Measurements from ENCODE around the gene THEMIS.
"Not testable (repeated sequence)": the region's sequence is repeated elsewhere in the genome, so short reads cannot be mapped to it uniquely, and the experiment has no call there.

THEMIS gene

GRCh38 chr6:127912914-127913313 is 12.1 kb upstream of the THEMIS start:
- no peak for DNase-seq

DNA sequence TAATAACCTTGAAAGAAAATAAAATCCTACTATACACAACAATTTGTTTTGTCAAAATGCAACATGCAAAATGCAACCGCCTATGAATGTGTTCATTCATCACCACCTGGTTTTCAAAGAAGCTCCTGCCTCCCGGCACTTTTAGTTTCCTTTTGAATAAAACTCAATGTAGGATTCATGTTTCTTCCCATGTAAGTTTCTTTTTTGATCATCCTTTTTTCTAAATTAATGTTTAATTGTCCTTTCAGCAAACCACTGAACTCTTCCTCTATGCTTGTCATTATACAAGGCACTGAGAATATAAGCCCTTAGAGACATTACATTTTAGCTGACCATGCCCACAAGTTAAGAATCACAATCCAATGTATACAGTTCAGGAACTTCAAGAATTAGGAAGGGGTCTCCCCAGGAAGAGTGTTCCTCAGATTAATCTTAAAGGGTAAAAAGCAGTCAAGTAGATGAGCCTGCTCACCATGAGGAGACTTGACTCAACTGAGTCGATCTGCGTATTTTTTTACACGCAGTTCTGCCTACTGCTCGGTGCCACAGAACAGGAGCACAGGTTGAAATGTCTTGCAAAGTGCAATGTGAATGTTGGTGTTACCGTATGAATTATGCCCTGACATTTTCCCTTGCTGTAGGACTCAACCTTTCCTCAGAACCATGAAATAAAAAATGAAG is 7.2 kb upstream of the THEMIS start:
- no peak for DNase-seq

GRCh38 chr6:127904160-127904559 is 3.3 kb upstream of the THEMIS start:
- no peak for DNase-seq

- DNase-seq = no peak
These were observed 2.1 kb upstream of the THEMIS start for GRCh38 chr6:127902933-127903332.

GRCh38 chr6:127897484-127897883 is 3.4 kb downstream of the THEMIS start:
- no peak for DNase-seq

GRCh38 chr6:127894051-127894450 is 6.8 kb downstream of the THEMIS start:
- DNase-seq = no peak

DNA sequence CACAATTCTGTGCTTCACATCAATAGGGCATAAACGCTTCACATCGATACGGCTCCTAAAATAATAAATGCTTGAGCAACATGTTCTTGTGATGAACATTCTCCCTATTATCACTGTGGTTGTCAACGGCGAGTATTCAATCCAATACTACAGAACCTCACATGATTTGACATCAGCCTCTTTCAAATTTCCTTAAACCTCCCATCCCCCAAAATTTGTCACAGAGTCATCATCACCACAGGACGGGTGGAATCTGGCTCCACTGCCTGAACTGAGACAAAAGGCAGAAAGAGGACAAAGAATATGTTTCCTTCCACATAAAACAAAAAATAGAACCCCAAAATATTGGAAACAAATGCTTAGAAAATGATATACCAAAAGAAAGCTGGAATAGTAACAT is 7.3 kb downstream of the THEMIS start:
- DNase-seq = no peak

DNA sequence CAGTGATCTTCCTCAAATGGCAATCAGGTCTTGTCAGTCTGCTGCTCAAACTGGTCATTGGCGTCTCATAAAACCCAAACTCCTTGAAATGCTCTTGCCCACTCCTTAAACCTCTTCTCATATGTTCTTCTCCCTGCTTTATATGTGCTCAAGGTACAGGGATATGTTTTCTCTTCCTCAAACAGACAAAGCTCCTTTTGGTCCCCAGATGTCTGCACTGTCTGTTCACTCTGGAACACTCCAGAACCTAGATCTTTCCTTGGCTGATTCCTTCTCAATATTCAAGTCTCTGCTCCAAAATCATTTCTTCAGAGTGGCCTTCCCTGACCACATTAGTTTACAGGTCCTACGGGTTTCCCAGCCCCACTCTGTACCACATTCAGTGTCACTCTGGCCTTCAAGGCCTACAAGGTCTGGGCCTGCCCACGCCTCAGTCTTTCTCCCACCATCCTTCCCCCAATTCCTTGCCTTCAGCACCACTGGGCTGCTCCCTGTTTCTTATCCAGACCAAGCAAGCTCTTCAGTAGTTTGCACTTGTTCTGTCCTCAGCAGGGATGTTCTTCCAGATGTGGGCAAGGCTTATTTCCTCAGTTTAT is 9.0 kb downstream of the THEMIS start:
- DNase-seq = no peak

DNA sequence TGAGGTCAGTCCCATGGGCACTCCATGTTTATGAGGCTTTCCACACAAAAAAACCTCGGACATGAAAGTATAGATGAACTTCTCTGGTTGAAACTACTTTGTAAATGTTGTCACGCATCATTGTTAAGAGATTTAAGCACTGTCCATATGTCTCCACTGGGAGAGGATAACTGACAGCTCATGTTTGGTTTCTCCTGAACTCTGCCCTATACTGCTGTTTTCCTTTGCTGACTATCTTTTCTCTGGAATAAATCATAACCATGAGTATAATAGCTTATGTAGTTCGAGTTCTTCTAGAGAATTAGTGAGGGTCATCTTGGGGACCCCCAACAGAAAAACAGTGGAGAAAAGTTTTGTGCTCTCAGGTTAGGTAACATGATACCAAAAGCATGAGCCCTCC is 14.3 kb downstream of the THEMIS start:
- no peak for DNase-seq

GRCh38 chr6:127884134-127884533 is 16.7 kb downstream of the THEMIS start:
- DNase-seq = no peak

DNA sequence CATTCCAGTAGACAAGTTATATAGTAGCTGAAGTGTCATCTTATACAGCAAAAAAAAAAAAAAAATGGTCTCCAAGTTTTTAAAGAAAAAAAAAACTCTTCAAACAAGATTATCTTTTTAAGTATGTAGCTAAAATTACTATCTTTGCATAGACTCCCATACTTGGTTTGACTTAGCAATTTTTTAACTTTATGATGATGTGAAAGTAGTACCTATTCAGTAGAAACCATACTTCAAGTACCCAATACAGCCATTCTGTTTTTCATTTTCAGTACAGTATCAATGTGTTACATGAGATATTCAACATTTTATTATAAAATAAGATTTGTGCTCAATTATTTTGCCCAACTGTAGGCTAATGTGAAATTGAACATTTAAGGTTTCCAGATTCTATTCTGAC is 18.9 kb downstream of the THEMIS start:
- DNase-seq = not testable (repeated sequence)

GRCh38 chr6:127880429-127880828 is 20.4 kb downstream of the THEMIS start:
- no peak for DNase-seq

GRCh38 chr6:127879685-127880084 is 21.2 kb downstream of the THEMIS start:
- no peak for DNase-seq

DNA sequence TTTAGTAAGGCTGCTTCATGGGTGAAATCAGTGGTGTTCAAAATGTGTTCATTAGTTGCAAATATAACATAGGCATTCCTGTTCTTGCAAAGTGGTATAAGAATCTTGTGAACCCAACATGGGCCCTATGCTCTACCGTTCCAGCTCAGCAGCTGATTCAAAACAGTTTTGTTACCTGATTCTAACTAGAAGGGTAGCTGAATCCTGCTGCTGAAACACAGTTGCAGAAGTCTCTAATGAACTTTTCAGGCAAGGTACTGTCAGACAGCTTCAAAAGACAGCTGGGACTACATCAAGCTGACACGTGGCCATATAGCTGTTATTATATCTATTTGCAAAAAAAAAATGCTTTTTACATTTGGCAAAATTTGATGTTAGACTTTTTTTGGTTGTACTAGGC is 22.7 kb downstream of the THEMIS start:
- DNase-seq = no peak

DNA sequence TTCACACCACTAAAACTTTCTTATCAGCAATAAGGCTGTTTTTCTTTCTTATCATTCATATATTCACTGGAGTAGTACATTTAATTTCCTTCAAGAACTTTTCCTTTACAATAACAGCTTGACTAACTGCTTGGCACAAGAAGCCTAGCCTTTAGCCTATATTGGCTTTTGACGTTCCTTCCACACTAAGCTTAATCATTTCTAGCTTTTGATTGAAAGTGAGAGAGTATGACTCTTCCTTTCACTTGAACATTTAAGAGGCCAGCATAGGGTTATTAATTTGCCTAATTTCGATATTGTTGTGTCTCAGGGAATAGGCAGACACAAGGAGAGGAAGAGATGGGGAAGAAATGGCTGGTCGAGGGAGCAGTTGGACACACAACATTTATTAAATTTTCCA is 23.6 kb downstream of the THEMIS start:
- DNase-seq = no peak

DNA sequence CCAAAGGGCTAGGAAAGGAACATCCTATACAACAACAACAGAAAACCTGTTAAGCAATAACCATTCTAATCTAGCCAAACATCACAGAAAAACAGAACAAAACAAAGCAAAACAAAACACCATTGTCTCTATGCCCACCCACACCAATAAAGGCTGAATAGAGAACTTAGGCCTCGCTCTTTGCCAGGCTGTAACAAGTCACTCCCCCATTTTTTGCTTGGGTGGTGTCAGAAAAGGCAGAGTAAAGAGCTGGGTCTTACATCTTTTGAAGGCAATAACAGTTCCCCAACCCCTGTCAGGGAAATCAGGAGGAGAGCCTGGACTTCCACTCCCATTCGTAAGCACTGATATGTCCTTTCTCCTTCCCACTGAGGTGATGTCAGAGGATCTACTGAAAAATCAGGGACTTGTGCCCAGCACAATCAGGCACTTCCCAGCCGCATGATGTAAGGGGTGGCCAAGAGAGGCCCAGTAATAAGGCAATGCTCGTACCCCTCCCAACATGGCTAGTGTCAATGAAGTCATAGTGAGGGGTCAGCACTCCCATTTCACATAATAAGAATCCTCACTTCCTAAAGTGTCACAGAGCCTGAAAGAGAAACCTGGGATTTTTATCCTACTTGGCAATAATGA is 31.0 kb downstream of the THEMIS start:
- no peak for DNase-seq

- DNase-seq = no peak
These were observed 31.7 kb downstream of the THEMIS start for GRCh38 chr6:127869183-127869582.

GRCh38 chr6:127868338-127868737 is 32.5 kb downstream of the THEMIS start:
- no peak for DNase-seq

GRCh38 chr6:127866766-127867165 is 34.1 kb downstream of the THEMIS start:
- DNase-seq = no peak

- no peak for DNase-seq
These were observed 35.8 kb downstream of the THEMIS start for GRCh38 chr6:127865108-127865507.

GRCh38 chr6:127864701-127865100 is 36.2 kb downstream of the THEMIS start:
- no peak for DNase-seq

DNA sequence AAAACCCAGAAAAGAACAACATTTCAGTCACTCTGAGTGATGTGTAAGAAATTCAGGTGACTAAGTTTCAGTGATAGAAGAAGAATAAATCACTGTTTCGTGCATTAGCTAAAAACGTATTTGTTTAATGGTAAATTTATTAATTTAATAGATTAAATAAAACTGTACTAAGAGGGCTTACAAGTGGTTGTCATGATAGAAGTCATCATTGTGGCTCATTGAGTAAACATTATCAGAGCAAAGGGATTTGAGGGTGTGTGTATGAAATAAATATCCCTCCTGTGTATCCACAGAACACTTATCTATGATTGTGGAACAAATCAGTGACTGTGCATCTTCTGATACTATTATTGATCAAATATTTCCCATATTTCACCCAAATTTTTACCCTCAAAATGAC is 40.1 kb downstream of the THEMIS start:
- no peak for DNase-seq

DNA sequence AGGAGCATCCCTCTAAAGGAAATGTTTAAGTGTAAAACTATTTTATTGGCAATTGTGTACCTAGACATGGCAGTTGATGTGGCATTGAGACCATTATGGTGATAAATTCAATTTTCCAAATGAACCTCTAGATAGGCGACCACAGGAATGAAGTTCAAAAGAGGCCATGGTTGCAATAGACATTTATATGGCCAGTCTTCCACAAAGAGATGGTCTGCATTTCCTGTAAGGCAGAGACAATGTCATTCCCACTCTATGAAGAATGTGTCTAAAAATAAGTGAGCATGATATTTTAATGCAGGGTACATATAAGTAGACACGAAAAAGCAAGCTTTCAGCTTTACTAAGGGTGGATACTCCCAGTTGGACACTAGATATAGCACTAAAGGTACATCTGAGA is 40.9 kb downstream of the THEMIS start:
- DNase-seq = no peak

DNA sequence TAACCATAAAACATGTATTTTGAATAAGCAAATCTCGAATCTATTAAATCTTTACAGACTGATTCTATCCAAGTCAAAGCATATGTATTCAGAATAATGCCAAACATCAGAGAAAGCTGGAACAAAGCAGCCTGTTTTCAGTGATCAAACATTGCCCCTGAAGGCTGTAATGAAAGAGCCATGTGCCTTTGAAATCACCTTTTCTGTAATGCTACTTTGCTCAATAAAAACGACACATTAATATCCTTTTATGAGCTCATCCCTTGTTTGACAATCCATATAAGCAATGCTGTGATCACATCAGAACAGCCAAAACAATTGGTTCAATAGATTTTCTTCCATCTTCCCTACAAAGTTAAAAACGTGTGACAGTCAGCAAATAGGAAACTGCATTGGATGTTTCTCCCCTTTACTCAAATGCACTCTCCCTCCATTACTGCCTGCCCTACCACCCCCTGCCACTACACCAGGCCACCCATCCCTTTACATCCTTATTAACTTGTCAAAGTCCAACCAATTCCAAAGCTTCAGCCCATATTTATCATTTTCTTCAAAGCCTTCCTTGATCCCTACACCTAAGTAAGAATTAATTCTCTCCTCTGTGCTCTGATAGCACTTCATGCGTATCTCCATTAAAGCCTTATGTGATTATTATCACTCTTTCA is 42.0 kb downstream of the THEMIS start:
- DNase-seq = no peak

Data from hematopoietic multipotent progenitor cell treated with erythropoietin and hydrocortisone succinate and interleukin-3 and kit ligand, for 6 days (in vitro differentiated cells).